Liver (tissue), 3 donors: ENCODE results near the gene PODXL2.
A peak's percentile ranks its signal among the peaks of the same experiment; 100 is the strongest.

Experiments used
- CTCF ChIP-seq: fragments of 150-350 bp; IDR thresholded peaks from 2 replicates; pipeline ENCODE4 v1.5.1; 2017; ENCODE audit warnings: improper control_type of control experiment, low read depth, low read length; ENCODE audit not compliant: missing input control
- EGR1 ChIP-seq, 2 donors: IDR thresholded peaks; 2 replicates each; pipeline ENCODE4 v1.6.1; 2016 to 2018; ENCODE audit warnings: antibody characterized with exemption in 2 of 2, low read depth in 2 of 2
- GABPA ChIP-seq, 2 donors: IDR thresholded peaks in 1 of 2; conservative IDR thresholded peaks in 1 of 2; 2 replicates each; pipeline ENCODE4 v1.6.1; 2016; ENCODE audit warnings: antibody characterized with exemption in 2 of 2, mild to moderate bottlenecking in 1 of 2, moderate library complexity in 1 of 2
- ZBTB33 ChIP-seq: IDR thresholded peaks from 2 replicates; pipeline ENCODE4 v1.6.1; 2016; ENCODE audit warnings: antibody characterized with exemption
- donor health status: healthy.
- donor health status: healthy.

GRCh38 chr3:127690823-127691452 lies 62.0 kb downstream of the PODXL2 start:
- TF ChIP-seq CTCF (peak; percentile 22), GABPA (IDR thresholded peaks at IDR 0.05 in 1 of 2, conservative IDR thresholded peaks at IDR 0.05 in 1 of 2) (no peak), ZBTB33 (no peak), EGR1 (IDR thresholded peaks at IDR 0.05; ENCODE audit: low read depth in 2 of 2) (no peak)
